GM20000 (cell line): ENCODE measurements around the gene PHLPP1.
"Not testable (repeated sequence)": the region's sequence is repeated elsewhere in the genome, so short reads cannot be mapped to it uniquely, and the experiment has no call there.

ENCODE experiments used
- DNase-seq: peaks from one replicate; pipeline ENCODE4 v3.0.0; 2012; ENCODE audit warnings: low spot score
- CTCF ChIP-seq: IDR thresholded peaks from 2 replicates; pipeline ENCODE4 v1.5.1; 2012; ENCODE audit warnings: mild to moderate bottlenecking, control low read depth; ENCODE audit errors: extremely low read depth, missing control alignments

The PHLPP1 gene

GRCh38 chr18:62897153-62897552, 181.8 kb downstream of the PHLPP1 start:
- no peak for DNase-seq
- no peak for TF ChIP-seq CTCF

- TF ChIP-seq CTCF = no peak
- peak; percentile 49 for DNase-seq
Observed at GRCh38 chr18:62898359-62898758, 183.0 kb downstream of the PHLPP1 start.

- TF ChIP-seq CTCF = no peak
- no peak for DNase-seq
Observed at GRCh38 chr18:62899534-62899933, 184.2 kb downstream of the PHLPP1 start.

GRCh38 chr18:62900132-62900883, 185.0 kb downstream of the PHLPP1 start:
- no peak for DNase-seq
- TF ChIP-seq CTCF = no peak

- TF ChIP-seq CTCF = no peak
- DNase-seq = no peak
Observed at GRCh38 chr18:62902776-62903175, 187.4 kb downstream of the PHLPP1 start.

GRCh38 chr18:62904396-62905285, 189.3 kb downstream of the PHLPP1 start:
- TF ChIP-seq CTCF = no peak
- DNase-seq = no peak

GRCh38 chr18:62912885-62913284, 197.5 kb downstream of the PHLPP1 start:
- DNase-seq = no peak
- TF ChIP-seq CTCF = no peak

GRCh38 chr18:62913824-62914223, 198.5 kb downstream of the PHLPP1 start:
- not testable (repeated sequence) for DNase-seq
